ENCODE data around the gene PCSK2.
"Not testable (repeated sequence)": the region's sequence is repeated elsewhere in the genome, so short reads cannot be mapped to it uniquely, and the experiment has no call there.

PCSK2 gene, protein sequence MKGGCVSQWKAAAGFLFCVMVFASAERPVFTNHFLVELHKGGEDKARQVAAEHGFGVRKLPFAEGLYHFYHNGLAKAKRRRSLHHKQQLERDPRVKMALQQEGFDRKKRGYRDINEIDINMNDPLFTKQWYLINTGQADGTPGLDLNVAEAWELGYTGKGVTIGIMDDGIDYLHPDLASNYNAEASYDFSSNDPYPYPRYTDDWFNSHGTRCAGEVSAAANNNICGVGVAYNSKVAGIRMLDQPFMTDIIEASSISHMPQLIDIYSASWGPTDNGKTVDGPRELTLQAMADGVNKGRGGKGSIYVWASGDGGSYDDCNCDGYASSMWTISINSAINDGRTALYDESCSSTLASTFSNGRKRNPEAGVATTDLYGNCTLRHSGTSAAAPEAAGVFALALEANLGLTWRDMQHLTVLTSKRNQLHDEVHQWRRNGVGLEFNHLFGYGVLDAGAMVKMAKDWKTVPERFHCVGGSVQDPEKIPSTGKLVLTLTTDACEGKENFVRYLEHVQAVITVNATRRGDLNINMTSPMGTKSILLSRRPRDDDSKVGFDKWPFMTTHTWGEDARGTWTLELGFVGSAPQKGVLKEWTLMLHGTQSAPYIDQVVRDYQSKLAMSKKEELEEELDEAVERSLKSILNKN

DNA sequence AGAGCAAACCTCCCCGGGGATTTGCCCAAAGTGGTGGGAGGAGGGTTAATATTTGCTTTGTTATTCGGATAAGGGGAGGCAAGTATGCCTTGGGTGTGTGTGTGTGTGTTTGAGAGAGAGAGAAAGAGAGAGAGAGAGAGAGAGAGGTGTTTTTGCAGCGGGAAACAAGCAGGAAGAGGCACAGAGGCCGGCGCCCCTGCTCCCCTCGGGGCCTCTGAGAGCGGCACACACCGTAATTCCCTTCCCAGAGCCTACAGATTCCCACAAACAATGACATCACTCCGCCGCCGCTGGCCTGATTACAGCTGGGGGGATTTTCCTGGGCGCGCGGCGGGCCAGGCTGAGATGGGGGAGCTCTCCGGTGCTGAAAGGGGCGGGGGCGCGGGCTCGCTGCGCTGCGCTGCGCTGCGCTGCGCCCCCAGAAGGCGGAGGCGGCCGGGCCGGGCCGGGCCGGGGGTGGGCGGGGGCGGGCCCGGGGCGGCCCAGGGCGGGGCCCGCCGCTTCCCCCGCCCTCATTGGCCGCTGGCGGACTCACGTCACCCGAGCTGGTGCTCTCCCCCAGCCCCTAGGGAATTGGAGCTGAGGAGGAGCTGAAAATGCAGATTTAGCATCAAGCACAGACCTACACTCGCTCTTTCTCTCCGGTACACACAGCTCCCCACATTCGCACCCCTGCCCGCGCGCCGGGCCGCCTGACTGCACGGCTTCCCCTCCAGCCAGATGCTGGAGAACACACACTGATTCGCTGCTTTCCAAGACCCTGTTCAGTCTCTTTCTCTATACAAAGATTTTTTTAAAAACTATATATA, at the start of gene PCSK2:
Gene PCSK2, plus strand, starts transcription at position 631 of the 809 bp plus-strand sequence. CDS start 266 bp downstream, outside the sequence.
- peak; percentile 15 for DNase-seq

GRCh38 chr20:17177341-17177740, 49.5 kb upstream of the PCSK2 start:
- DNase-seq = no peak

DNA sequence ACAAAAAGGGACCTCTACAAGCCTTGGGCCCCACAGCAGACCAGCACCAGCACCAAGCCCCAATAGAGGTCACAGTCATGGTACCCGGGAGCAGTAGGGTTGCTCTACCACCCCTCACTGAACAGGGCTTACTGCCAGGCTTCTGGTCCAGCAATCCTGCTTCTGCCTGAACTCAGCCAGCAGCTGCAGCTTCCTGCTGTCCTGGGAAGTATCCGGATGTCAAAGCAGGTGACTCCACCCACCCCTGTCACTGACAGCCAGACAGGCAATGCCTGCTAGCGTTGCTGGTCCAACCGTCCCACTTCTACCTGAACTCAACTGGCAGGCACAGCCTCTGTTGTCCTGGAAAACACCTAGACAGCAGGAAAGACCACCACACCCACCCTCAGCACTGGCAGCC, 47.0 kb upstream of the PCSK2 start:
- DNase-seq = no peak

DNA sequence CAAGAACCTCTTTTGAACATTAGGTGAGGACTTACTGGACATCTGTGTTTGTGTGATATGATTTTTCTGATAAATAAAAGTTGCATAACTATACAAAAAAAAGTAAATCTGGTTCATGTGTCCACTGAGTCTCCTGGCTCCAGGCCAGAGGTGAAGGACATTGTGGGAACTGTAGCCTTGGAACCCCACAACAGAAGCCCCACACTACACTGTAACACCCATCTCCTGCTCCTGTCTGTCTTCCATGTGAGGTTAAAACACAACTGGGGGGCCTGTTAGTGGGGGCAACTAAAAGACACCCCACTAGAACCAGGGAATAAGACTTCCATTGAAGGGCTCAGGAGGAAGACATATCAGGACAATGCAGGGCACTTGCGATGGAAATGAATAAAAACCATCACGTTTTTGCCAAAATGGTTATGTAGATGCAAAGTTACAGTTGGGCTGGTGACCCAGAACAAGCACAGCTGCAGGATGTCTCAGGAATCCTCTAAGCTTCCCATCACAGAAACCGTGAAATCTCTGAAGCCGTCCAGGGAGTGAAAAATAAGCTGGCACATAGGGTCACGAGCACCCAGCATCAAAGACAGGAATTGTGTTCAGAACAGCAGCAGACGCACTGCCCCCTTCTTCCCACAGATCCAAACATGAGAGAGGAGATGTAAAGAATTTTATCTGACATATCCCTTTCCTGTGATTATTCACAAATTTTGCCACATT, 36.7 kb upstream of the PCSK2 start:
- no peak for DNase-seq

- no peak for DNase-seq
These were observed 29.8 kb upstream of the PCSK2 start for GRCh38 chr20:17197041-17197440.

- no peak for DNase-seq
These were observed 24.8 kb upstream of the PCSK2 start for GRCh38 chr20:17202030-17202429.

- DNase-seq = no peak
These were observed 24.2 kb upstream of the PCSK2 start for GRCh38 chr20:17202673-17203072.

DNA sequence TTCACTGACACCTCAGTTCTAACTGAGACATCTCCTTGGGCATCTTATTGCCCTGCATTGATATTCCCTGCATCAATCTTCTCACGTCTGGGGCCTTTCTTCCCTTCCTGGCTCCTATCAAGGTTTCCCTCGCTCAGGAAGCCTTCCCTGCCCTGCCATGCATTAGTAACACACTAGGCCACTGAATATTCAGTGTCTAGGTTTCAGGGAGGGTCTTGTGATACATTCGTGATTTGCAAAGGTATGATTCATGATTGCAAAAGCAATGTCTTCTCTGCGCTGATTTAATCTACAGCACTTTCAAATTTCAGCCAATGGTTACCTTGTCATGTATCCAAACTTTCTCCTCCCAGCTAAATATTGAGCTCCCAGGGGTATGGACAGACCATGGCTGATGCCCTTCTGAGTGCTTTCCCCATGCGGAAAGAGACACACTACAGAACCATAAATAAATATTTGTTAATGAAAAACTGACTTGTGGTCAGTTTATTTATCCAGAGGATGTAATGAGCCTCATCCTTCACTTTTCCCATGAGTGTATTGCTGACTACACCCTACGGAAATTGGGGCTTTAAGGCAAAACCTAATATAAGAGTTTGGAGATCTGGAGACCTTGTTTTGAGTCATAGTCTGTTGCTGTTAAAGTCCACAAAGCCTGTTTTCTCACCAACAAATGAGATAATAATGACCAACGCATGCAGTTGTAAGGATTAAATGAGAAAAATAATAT, 21.6 kb upstream of the PCSK2 start:
- no peak for DNase-seq

GRCh38 chr20:17210387-17210786, 16.5 kb upstream of the PCSK2 start:
- no peak for DNase-seq

- DNase-seq = peak; percentile 9
These were observed 15.9 kb upstream of the PCSK2 start for GRCh38 chr20:17210983-17211382.

GRCh38 chr20:17215167-17215566, 11.7 kb upstream of the PCSK2 start:
- no peak for DNase-seq

GRCh38 chr20:17219856-17220255, 7.0 kb upstream of the PCSK2 start:
- not testable (repeated sequence) for DNase-seq

DNA sequence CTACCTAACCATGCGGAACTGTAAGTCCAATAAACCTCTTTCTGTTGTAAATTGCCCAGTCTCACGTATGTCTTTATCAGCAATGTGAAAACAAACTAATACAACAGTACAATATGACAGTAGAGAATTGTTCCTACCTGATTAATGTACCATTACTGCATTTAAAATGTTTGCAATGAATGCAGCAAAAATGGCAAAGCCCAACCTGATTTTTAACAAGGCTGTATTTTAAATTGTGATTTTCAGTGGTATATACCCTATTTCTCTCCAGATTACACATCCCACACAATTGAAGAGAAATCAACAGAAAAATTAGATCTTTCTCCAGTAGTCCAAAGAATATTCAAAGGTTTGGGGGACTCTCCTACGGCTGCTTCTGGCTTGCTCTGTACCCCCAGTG, 3.3 kb upstream of the PCSK2 start:
- DNase-seq = no peak

DNA sequence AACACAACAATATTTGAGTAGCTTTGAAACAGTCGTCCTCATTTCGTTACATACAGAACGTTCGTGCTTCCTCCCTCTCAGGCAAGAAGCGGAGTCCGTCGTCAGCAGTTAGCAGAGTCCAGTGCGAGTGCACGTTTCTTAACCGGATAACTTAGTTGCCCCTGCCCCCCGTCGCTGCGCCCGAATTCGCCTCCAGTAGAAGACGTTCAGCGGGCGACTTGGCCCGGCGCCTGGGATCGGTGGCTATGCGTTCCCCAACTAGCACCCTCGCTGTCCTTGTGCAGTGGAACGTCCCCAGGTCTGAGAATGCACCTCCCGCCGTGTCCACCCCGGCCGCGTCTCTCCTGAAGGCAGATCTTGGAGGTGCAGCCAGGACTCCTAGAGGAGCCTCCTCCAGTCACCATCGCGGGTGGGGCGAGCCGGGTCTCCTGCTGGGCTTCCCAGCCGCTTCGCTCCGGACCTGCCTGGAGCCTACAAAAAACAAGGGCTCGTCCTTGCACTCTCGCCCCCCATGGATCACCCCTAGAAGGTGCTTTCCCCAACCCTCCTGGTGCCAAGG, 910 bp upstream of the PCSK2 start:
- no peak for DNase-seq

GRCh38 chr20:17227219-17227575, 357 bp downstream of the PCSK2 start:
- no peak for DNase-seq

- DNase-seq = no peak
These were observed 1.1 kb downstream of the PCSK2 start for GRCh38 chr20:17227669-17228623.

GRCh38 chr20:17228624-17229061, 1.8 kb downstream of the PCSK2 start:
- DNase-seq = no peak

GRCh38 chr20:17229256-17229655, 2.4 kb downstream of the PCSK2 start:
- DNase-seq = no peak

DNA sequence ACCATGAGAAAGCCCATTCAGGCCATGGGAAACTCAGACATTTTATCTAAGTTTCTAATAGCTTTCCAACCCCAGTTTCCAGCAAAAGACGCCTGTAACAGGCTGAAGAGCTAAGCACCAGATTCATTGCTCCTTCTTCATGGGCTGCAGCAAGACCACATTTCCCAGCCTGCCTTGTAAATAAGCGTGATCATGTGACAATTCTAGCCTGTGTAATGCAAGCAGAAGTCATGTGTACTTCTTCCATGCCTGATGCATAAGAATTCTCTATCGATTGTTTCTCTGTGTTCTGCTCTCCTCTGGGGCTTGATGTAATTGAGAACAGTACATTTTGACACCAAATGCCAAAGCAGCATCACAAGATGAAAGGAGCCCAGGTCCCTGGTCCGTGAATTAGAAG, 6.8 kb downstream of the PCSK2 start:
- DNase-seq = no peak

GRCh38 chr20:17236766-17237165, 9.9 kb downstream of the PCSK2 start:
- DNase-seq = no peak

- no peak for DNase-seq
These were observed 21.4 kb downstream of the PCSK2 start for GRCh38 chr20:17248224-17248623.
